HG03439 (cell line): ENCODE data around the gene DAPK2.
"Not testable (repeated sequence)": the region's sequence is repeated elsewhere in the genome, so short reads cannot be mapped to it uniquely, and the experiment has no call there.

Experiments
- ATAC-seq: cut with Tn5 transposase; IDR thresholded peaks from one replicate; pipeline ENCODE4 v1.9.1; 2021; ENCODE audit warnings: mild to moderate bottlenecking, moderate library complexity; ENCODE audit not compliant: unreplicated experiment

The DAPK2 gene

GRCh38 chr15:63918317-63918672 lies 128.0 kb downstream of the DAPK2 start:
- no peak for ATAC-seq

DNA sequence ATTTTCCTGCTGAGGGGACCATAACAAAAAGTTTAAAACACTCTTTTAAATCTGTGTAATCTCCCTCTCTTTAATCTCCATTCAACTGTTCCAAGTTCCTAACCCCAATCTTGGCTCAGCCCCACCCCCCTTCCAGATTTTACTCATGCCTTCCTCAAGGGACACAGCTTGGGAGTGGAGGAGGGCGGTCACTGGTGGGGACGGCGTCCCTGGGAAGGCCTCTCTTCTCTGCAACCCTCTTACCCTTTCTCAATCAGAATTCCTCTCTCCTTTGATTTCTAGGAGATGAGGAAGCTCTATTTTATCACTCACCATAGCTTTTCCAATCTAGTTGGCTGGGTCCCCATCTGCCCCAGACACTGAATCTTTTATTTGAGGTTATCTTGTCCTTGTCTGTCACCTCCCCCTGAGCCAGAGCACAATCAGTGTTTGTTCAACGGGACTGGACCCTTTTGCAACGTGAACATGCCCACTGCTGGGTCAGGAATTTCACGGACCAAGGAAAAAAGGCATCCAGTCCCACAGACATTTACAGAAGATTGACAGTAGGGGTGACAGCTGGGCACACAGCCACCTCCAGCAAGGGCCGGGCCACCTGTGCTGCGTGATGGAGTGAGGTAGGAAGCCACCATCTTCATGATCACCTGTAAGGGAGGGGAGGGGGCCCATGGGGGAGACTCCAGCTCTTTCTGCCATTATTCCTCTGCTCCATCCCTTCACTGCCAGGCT lies 128.5 kb downstream of the DAPK2 start:
- no peak for ATAC-seq

GRCh38 chr15:63915873-63916771 lies 130.2 kb downstream of the DAPK2 start:
- ATAC-seq = no peak

DNA sequence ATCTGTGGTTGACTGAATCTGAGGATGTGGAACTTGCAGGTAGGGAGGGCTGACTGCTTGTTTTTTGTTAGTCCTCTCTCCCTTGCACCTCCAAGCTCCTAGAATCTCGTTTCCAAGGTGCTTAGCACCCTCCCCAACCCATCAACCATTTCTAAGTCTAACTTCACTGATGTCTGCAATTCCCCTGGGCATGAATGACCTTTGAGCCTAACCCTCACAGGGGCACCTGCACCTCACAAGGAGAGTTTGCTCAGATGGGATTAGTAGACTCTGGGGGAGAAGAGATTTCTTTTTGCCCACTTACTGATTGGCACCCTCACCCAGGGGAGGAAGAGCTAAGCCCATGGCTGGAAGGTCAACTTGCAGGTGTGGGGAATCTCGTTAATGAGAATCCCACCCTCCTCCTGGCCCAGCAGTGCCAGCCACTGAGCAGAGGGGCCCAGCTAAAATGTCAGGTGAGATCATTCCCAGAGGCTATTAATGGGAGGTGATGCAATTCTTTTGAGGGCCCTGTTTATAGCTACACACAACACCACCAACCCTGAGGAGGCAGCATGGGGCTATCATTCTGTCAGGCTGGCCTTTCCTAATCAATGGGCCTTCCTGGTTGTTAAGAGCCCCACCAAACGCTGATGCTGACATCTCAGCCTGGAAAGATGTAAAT lies 130.9 kb downstream of the DAPK2 start:
- ATAC-seq = no peak

GRCh38 chr15:63913786-63914315 lies 132.4 kb downstream of the DAPK2 start:
- ATAC-seq = no peak

- no peak for ATAC-seq
Observed at GRCh38 chr15:63913336-63913735, 132.9 kb downstream of the DAPK2 start.

GRCh38 chr15:63912061-63912615 lies 134.1 kb downstream of the DAPK2 start:
- ATAC-seq = no peak

- no peak for ATAC-seq
Observed at GRCh38 chr15:63911160-63911559, 135.1 kb downstream of the DAPK2 start.

DNA sequence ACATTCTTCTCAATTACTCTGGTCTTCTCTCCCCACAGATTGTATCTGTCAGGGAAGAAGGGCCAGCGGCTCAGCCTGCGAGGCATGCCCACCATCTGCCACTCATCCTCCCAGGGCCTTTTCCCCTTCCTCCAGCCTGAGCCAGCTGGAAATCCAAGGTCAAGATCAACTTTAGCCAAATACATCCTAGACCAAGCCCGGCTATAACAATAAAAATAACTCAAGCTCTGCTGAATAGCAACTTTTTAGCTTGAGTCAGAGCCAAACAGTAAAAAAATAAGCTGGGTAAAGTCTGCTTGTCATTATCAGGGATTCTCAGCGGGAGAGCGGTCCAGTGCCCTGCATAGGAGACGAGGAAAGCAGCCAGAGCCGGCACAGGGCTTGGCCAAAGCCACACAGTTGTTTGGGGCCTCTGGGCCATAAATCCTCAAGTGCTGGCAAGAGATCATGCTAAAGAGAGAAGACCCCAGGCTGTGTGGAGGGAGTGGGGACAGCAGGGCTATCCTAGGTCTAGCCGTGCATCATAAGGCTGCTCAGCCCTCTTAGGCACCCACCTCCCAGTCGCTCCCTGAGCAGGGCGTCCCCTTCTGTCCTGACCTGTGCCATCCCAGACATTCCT lies 136.4 kb downstream of the DAPK2 start:
- no peak for ATAC-seq

DNA sequence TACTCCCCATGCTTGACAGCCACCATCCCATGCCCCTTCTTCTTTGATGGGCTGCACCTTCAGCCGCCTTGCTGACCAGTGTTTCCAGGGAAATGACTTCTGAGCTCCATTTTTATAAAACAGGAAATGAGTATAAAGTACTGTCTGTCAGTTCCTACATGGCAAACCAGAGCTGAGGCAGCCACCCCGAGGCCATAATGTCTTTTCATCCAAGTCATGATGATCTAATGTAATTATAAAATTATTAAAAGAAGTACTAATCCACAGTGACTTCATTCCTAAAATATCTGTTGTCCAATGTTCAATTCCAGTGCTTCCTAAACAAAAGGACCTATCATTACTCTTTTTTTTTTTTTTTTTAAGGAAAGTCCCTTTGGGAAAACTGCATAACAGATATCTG lies 137.3 kb downstream of the DAPK2 start:
- ATAC-seq = no peak

- ATAC-seq = no peak
Observed at GRCh38 chr15:63908281-63908680, 138.0 kb downstream of the DAPK2 start.

DNA sequence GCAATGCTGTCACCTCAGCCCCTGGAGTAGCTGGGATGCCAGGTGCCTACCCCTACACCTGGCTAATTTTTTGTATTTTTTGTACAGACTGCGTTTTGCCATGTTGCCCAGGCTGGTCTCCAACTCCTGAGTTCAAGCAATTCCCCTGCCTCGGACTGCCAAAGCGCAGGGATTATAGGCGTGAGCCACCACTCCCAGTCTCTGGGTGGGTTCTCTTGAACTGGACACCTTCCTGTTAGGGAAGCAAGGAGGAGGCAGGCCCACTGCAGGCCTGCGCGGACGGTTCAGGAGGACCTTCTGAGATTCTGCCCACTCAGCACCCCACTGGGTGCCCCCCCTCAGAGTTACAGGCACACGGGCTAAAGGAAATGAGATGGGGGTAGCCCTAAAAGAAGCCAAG lies 138.8 kb downstream of the DAPK2 start:
- no peak for ATAC-seq

GRCh38 chr15:63906266-63906584 lies 140.1 kb downstream of the DAPK2 start:
- ATAC-seq = no peak

DNA sequence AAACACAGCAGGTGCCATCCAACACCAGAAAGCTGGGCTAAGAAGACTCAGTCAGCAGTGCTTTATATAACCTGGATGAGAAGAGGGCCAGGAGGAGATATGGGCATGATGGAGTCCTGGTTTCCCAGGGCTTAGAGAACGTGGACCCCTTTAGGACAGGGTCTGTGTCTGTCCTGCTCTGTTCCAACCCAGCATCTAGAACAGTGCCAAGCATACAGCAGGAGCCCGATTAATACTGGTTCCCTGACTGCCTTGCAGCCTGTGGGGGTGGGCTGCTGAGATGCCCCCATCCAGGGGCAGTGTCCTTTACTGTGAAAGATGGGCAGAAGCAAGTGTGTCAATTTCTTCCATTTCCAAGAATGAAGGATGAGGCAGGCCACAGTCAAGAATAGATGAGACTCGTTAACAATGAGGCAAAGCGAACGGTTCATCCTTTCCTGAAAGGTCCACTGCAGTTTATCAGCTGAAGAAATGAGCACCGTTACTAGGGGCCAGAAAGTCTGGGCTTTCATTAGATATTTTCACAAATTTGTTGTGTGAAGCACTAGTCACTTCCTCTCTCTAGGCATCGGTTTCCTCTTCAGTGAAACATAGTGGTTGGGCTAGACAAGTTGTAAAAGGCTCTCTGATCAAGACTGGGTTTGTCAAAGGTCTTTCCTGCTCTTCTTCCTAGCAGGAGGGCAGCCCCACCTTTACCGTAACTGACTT lies 140.6 kb downstream of the DAPK2 start:
- ATAC-seq = no peak

GRCh38 chr15:63905131-63905530 lies 141.2 kb downstream of the DAPK2 start:
- ATAC-seq = no peak

- ATAC-seq = no peak
Observed at GRCh38 chr15:63904042-63904441, 142.2 kb downstream of the DAPK2 start.

- no peak for ATAC-seq
Observed at GRCh38 chr15:63902671-63903035, 143.6 kb downstream of the DAPK2 start.

DNA sequence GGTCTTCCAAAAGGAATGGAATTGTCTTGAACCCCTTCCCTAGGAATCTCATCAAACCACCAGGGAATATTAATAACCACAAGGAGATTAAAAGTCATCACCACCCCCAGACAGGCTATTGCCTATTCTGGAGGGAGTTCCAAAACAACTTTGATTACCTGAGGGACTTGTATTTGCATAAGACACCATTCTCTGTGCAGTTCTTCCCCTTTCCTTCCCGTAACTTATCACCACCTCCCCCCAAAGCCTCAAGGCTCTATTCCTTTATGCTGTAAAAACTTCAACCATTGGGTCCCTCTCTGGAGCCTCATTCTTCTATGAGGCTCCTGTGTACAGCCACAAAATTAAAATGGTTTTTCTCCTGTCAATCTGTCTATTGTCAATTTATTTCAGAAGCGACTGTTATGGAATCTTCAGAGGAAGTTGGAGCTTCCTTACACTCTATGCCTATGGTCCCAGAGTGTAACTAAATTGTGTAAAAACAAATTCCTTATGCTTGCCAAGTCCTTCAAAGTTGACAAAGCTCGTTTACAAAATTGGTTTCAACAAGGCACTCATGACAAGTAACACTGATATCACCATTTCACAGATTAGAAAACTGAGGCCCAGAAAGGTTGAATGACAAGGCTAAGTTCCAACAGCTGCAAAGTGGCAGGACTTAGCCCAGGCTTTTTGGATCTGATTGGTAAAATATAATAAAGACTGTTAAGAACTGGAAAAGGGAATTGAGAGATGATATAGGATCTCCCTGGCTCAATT lies 144.2 kb downstream of the DAPK2 start:
- ATAC-seq = no peak

DNA sequence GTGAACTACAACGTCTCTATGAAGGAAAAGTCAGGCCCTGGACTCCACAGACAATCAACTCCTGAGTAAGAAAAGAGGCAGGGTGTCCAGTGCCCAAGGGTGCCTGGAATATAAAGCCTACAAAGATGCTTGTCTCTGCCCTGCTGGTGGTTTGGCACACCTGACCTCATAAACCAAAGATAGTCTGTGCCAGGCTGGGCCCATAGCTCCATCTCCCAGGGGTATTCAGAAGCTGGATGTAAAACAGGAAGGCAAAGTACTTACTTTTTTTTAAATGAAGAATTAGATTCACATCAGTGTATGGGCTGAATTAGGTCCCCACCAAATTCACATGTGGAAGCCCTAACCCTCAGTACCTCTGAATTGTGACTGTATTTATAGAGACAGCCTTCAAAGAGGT lies 146.0 kb downstream of the DAPK2 start:
- no peak for ATAC-seq

DNA sequence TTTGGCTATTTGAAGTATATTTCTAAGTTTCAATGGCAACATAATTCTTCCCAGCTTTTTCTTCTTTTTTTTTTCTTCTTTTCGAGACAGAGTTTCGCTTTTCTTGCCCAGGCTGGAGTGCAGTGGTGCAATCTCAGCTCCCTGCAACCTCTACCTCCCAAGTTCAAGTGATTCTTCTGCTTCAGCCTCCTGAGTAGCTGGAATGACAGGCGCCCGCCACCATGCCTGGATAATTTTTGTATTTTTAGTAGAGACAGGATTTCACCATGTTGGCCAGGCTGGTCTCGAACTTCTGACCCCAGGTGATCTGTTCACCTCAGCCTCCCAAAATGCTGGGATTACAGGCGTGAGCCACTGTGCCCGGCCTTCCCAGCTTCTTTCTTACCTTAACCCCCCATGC lies 146.7 kb downstream of the DAPK2 start:
- not testable (repeated sequence) for ATAC-seq
